ENCODE results near the gene GASK1A. TPM values are rescaled to one million over a fixed set of nuclear protein-coding genes. Genes with fewer than 3 reads are reported as not detected.

Gene GASK1A
- total and polyA plus RNA-seq, 10 of the 15 experiments (the other 5 are each of a cell fraction or from before 2014, with no cell fraction given) = 0.18 TPM; not detected in 9

DNA sequence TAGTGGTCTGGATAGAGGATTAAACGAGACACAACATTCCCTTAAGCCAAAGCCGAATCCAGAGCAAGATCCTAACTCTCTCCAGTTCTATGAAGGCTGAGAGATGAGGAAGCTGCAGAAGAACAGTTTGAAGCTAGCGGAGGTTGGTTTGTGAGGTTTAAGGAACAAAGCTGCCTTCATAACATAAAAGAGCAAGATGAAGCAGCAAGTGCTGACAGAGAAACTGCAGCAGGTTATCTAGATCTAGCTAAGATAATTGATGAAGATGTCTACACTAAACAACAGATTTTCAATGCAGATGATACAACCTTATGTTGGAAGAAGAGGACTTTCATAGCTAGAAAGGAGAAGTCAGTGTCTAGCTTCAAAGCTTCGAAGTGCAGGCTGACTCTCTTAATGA lies 14.8 kb upstream of the GASK1A start:
- no peak overlapping the region for H3K4me3 ChIP-seq
- no peaks in the 10 kb centered on the region for H3K4me1 ChIP-seq (ENCODE audit: control insufficient read depth, insufficient read depth, low read length)
- ATAC-seq (no peak), FAIRE-seq (no peak), DNase-seq (ENCODE audit: low read depth, low spot score) (no peak)
- 23% methylated on average over 4 of the region's 4 CpGs for WGBS (ENCODE audit: insufficient coverage, insufficient replicate concordance, low lambda C conversion rate, missing lambda C conversion rate)
- SMC1A ChIA-PET (ENCODE audit: uncharacterized antibody, unreplicated experiment) = interaction anchor here (0.8 to 1.3 kb wide), 6 partner anchors 42 to 196 kb away, joined by 3 to 5 read pairs (median 4); no protein-coding TSS in a partner anchor
- RAD21 ChIA-PET (ENCODE audit: unreplicated experiment) = interaction anchor here (1.0 to 1.5 kb wide), 3 partner anchors 72 to 123 kb away, joined by 3 to 8 read pairs (median 5); no protein-coding TSS in a partner anchor
- H3K36me3 ChIP-seq (ENCODE audit: control insufficient read depth in 2 of 2, insufficient read depth in 2 of 2, low read length in 1 of 2) = no peaks in the 10 kb centered on the region
- BruUV-seq (replicated peaks) = no TSS peak
- intact Hi-C loops (cut with micrococcal nuclease; ENCODE audit: unreplicated experiment) = no loop called here
- H2AFZ ChIP-seq (ENCODE audit: control insufficient read depth, low read depth, low read length) = no peak overlapping the region
- no peak overlapping the region for H3K4me2 ChIP-seq (ENCODE audit: control insufficient read depth, insufficient read depth)
- TF ChIP-seq, protein P1, sequence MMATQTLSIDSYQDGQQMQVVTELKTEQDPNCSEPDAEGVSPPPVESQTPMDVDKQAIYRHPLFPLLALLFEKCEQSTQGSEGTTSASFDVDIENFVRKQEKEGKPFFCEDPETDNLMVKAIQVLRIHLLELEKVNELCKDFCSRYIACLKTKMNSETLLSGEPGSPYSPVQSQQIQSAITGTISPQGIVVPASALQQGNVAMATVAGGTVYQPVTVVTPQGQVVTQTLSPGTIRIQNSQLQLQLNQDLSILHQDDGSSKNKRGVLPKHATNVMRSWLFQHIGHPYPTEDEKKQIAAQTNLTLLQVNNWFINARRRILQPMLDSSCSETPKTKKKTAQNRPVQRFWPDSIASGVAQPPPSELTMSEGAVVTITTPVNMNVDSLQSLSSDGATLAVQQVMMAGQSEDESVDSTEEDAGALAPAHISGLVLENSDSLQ (IDR thresholded peaks at IDR 0.05) = no peak
- TF ChIP-seq SIX5 (IDR thresholded peaks at IDR 0.05; ENCODE audit: low read depth, low read length, severe bottlenecking) (no peak), CREM (IDR thresholded peaks at IDR 0.05; ENCODE audit: low read depth) (no peak), ATF7 (IDR thresholded peaks at IDR 0.05; ENCODE audit: low read depth) (no peak), ZZZ3 (IDR thresholded peaks at IDR 0.05; ENCODE audit: control insufficient read depth, insufficient read length, low read depth) (no peak), STAT3 (IDR thresholded peaks at IDR 0.05; ENCODE audit: low read depth, low read length) (no peak), RCOR1 (conservative IDR thresholded peaks at IDR 0.05; ENCODE audit: low read depth, low read length) (no peak)
- TF ChIP-seq, protein P2, sequence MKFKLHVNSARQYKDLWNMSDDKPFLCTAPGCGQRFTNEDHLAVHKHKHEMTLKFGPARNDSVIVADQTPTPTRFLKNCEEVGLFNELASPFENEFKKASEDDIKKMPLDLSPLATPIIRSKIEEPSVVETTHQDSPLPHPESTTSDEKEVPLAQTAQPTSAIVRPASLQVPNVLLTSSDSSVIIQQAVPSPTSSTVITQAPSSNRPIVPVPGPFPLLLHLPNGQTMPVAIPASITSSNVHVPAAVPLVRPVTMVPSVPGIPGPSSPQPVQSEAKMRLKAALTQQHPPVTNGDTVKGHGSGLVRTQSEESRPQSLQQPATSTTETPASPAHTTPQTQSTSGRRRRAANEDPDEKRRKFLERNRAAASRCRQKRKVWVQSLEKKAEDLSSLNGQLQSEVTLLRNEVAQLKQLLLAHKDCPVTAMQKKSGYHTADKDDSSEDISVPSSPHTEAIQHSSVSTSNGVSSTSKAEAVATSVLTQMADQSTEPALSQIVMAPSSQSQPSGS (IDR thresholded peaks at IDR 0.05; ENCODE audit: low read length) = no peak
- CTCF ChIA-PET = interaction anchor here (0.6 to 5.6 kb wide), 5 partner anchors 21 to 538 kb away, joined by 3 to 87 read pairs (median 5); no protein-coding TSS in a partner anchor
- no peaks in the 10 kb centered on the region for H4K20me1 ChIP-seq (ENCODE audit: control insufficient read depth, insufficient read depth)
- H3K9ac ChIP-seq (ENCODE audit: control insufficient read depth, insufficient read depth, low read length) = no peak overlapping the region
- no peak overlapping the region for H3K27ac ChIP-seq (ENCODE audit: control insufficient read depth, insufficient read depth)
- no peaks in the 10 kb centered on the region for H3K27me3 ChIP-seq (replicated peaks in 1 of 2; ENCODE audit: control insufficient read depth in 2 of 2, insufficient read depth in 2 of 2, low read length in 1 of 2)
- no peaks in the 10 kb centered on the region for H3K79me2 ChIP-seq (ENCODE audit: control insufficient read depth, insufficient read depth, low read length)
- POLR2A ChIA-PET = no interaction called here
- in situ Hi-C loops (cut with MboI) = loop anchor here (10.0 kb wide), 2 partner anchors 411 to 541 kb away; no protein-coding TSS in a partner anchor
- no peaks in the 10 kb centered on the region for H3K9me3 ChIP-seq (replicated peaks; ENCODE audit: control insufficient read depth, insufficient read depth, low read length)

Data from GM12878 (cell line).